ENCODE data around the gene MAP6. TPM values are rescaled to one million over a fixed set of nuclear protein-coding genes. Genes with fewer than 3 reads are reported as not detected.
"Not testable (repeated sequence)": the region's sequence is repeated elsewhere in the genome, so short reads cannot be mapped to it uniquely, and the experiment has no call there.

The MAP6 gene
- total and polyA plus RNA-seq, 10 donors, result 1.3 to 9.0 (median 2.3) TPM

DNA sequence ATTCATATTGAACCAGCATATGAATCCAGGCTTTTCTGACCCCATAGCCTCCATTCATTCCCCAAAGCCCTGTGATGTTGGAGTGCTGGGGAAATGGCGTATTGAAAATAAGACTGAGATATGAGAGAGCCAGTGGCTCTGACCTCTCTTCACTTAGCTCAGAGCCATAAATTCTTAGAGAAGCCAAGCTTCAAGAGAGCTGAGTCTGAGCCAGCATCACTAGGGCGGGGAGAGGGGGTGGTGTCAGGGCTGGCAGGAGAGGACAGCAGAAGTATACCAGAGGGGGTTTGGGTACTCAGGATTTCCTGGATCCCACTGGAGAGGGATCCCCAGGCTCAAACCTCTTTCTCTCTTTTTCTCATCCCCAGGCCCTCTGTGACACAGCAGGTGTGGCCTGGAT lies 32.1 kb upstream of the MAP6 start:
- no peak for DNase-seq
- TF ChIP-seq, protein P1, sequence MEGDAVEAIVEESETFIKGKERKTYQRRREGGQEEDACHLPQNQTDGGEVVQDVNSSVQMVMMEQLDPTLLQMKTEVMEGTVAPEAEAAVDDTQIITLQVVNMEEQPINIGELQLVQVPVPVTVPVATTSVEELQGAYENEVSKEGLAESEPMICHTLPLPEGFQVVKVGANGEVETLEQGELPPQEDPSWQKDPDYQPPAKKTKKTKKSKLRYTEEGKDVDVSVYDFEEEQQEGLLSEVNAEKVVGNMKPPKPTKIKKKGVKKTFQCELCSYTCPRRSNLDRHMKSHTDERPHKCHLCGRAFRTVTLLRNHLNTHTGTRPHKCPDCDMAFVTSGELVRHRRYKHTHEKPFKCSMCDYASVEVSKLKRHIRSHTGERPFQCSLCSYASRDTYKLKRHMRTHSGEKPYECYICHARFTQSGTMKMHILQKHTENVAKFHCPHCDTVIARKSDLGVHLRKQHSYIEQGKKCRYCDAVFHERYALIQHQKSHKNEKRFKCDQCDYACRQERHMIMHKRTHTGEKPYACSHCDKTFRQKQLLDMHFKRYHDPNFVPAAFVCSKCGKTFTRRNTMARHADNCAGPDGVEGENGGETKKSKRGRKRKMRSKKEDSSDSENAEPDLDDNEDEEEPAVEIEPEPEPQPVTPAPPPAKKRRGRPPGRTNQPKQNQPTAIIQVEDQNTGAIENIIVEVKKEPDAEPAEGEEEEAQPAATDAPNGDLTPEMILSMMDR (IDR thresholded peaks at IDR 0.05 in 8 of 11, conservative IDR thresholded peaks at IDR 0.05 in 3 of 11), result no peak
- no peak for TF ChIP-seq POLR2AphosphoS5 (IDR thresholded peaks at IDR 0.05)
- no peak for TF ChIP-seq POLR2A (IDR thresholded peaks at IDR 0.05)
- Histone ChIP-seq H3K4me3 (no peak overlapping the region), H3K9me3 (no peaks in the 10 kb centered on the region), H3K4me1 (peaks cover 0 to 2% (median under 1%) of the 10 kb centered on the region in 6 donors), H3K27me3 (replicated peaks in 1 of 7) (peaks cover 0 to 10% (median 0%) of the 10 kb centered on the region in 7 donors), H3K27ac (no peak overlapping the region), H3K36me3 (no peaks in the 10 kb centered on the region)
- WGBS, 5 donors, result 78 to 96% (median 86%) methylated on average over 2 of the region's 2 CpGs
- intact Hi-C loops (cut with DNase I; ENCODE audit: low total_unique reads), result loop anchor here (10.0 kb wide), 1 partner anchor 164 kb away; no protein-coding TSS in a partner anchor

DNA sequence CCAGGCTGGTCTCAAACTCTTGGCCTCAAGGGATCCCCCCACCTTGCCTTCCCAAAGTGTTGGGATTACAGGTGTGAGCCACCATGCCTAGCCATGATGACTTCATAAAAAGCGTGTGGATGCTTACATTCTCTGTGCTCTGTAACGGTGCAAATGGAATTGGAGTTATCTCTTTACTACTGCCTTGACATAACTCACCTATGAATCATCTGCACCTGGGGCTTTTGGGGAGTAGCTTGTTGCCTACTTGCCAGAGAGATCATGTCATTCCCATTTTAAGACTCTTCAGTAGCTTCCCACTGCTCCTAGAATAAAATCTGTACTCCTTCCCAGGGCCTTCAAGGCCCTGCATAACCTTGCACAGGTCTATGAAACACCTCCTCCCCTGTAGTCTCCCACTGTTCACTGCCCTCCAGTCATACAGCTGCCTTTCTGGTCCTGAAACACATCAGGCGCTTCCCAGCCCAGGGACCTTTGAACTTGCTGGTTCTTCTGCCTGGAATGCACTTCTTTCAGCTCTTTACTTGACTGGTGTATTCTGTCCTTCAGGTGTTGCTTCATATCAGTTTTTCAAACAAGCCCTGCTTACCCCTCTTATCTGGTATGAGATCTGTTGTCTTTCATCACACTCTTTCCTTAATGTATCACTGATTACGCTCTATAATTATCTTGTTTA lies 29.2 kb upstream of the MAP6 start:
- TF ChIP-seq POLR2A (IDR thresholded peaks at IDR 0.05), result no peak
- TF ChIP-seq POLR2AphosphoS5 (IDR thresholded peaks at IDR 0.05), result no peak
- TF ChIP-seq, protein P1 (IDR thresholded peaks at IDR 0.05 in 8 of 11, conservative IDR thresholded peaks at IDR 0.05 in 3 of 11), result no peak
- Histone ChIP-seq H3K4me1 (no peaks in the 10 kb centered on the region), H3K27ac (no peak overlapping the region), H3K27me3 (replicated peaks in 1 of 7) (peaks cover 0 to 10% (median 0%) of the 10 kb centered on the region in 7 donors), H3K36me3 (no peaks in the 10 kb centered on the region), H3K4me3 (no peak overlapping the region), H3K9me3 (no peaks in the 10 kb centered on the region)
- intact Hi-C loops (cut with DNase I; ENCODE audit: low total_unique reads), result no loop called here
- WGBS, 5 donors, result 84 to 93% (median 92%) methylated on average over 4 of the region's 4 CpGs
- DNase-seq, result no peak

DNA sequence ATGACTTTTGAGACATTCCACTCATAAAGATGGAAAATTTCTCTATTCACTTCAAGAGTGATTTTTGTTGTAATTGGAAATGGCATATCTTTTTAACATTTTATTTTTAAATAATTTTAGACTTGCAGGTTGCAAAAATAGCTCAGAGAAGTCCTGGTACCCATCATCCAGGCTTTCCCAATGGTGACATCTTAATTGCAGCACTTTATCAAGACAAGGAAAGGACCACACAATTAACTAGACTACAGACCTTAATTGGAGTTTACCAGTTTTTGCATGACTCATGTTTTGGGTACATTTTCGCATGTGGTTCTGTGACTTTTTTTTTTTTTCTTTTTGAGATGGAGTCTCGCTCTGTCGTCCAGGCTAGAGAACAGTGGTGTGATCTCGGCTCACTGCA lies 23.0 kb upstream of the MAP6 start:
- H3K27me3 ChIP-seq (replicated peaks in 1 of 7), result peaks cover 0 to 11% (median 0%) of the 10 kb centered on the region in 7 donors
- no peak for DNase-seq
- no peaks in the 10 kb centered on the region for H3K36me3 ChIP-seq
- H3K9me3 ChIP-seq, result peaks cover 0 to 1% (median 0%) of the 10 kb centered on the region in 8 donors
- intact Hi-C loops (cut with DNase I; ENCODE audit: low total_unique reads), result no loop called here
- H3K4me3 ChIP-seq, result no peak overlapping the region
- TF ChIP-seq, protein P1 (IDR thresholded peaks at IDR 0.05 in 8 of 11, conservative IDR thresholded peaks at IDR 0.05 in 3 of 11), result no peak
- TF ChIP-seq POLR2AphosphoS5 (IDR thresholded peaks at IDR 0.05), result no peak
- no peak for TF ChIP-seq POLR2A (IDR thresholded peaks at IDR 0.05)
- H3K4me1 ChIP-seq, result peaks cover 0 to 20% (median 8%) of the 10 kb centered on the region in 6 donors
- 75 to 89% (median 85%) methylated on average over 4 of the region's 4 CpGs for WGBS, 5 donors
- no peak overlapping the region for H3K27ac ChIP-seq

DNA sequence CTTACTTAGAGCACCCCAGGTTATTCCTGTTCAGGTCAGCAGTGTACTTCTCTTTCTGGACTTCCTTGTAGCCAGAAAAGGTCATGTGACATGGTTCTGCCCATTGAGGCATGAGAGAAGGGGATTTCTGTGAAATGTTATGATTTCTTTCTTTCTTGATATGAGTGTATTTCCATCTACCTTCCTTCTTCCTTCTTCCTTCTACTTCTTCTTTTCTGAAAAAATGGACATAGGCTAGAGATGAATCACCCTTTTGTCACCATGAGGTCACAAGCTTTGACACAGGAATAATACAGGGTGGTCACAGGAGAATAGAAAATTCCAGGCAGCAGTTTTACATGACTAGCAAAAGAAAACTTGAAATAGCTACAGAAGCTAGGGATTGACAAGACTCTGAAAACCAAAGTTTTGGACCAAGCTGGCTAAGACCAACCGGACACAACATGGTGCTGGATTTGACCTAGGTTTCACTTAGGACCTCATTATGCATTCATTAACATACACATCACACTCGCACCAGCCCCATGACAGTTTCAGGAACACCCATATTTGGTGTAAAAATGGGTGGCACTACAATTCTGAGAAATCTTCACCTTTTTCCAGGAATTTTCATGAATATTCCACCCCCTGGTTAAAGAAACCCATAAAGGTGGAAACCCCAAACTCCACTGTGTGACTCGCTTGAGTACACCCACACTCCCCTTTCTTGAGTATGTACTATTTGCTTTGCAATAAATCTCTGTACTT lies 21.2 kb upstream of the MAP6 start:
- intact Hi-C loops (cut with DNase I; ENCODE audit: low total_unique reads), result no loop called here
- DNase-seq, result no peak
- H3K4me1 ChIP-seq, result peaks cover 0 to 20% (median 8%) of the 10 kb centered on the region in 6 donors
- WGBS, 5 donors, result 68 to 73% (median 70%) methylated on average over 3 of the region's 3 CpGs
- peaks cover 0 to 11% (median 0%) of the 10 kb centered on the region in 7 donors for H3K27me3 ChIP-seq (replicated peaks in 1 of 7)
- H3K4me3 ChIP-seq, result no peak overlapping the region
- peaks cover 0 to 19% (median 14%) of the 10 kb centered on the region in 8 donors for H3K9me3 ChIP-seq
- H3K27ac ChIP-seq, result peak overlapping the region in 4 of 8 donors; percentile 10 to 46 (median 30)
- H3K36me3 ChIP-seq, result no peaks in the 10 kb centered on the region
- TF ChIP-seq, protein P1 (IDR thresholded peaks at IDR 0.05 in 8 of 11, conservative IDR thresholded peaks at IDR 0.05 in 3 of 11), result no peak
- no peak for TF ChIP-seq POLR2AphosphoS5 (IDR thresholded peaks at IDR 0.05)
- TF ChIP-seq POLR2A (IDR thresholded peaks at IDR 0.05), result no peak

DNA sequence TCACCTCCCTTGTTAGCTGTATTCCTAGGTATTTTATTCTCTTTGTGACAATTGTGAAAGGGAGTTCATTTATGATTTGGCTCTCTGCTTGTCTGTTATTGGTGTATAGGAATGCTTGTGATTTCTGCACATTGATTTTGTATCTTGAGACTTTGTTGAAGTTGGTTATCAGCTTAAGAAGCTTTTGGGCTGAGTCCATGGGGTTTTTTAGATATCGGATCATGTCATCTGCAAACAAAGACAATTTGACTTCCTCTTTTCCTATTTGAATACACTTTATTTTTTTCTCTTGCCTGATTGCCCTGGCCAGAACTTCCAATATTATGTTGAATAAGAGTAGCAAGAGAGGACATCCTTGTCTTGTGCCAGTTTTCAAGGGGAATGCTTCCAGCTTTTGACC lies 15.0 kb upstream of the MAP6 start:
- intact Hi-C loops (cut with DNase I; ENCODE audit: low total_unique reads); DNase-seq; H3K4me3 ChIP-seq; H3K27ac ChIP-seq; H3K36me3 ChIP-seq; H3K4me1 ChIP-seq: not testable (repeated sequence)
- Histone ChIP-seq H3K27me3 (replicated peaks in 1 of 7) (peaks cover 0 to 24% (median 0%) of the 10 kb centered on the region in 7 donors), H3K9me3 (peaks cover 0 to 30% (median 21%) of the 10 kb centered on the region in 8 donors)
- 50 to 83% (median 55%) methylated on average over 1 of the region's 1 CpG for WGBS, 5 donors

Measured in spleen (tissue), 11 donors.